Measurements from ENCODE around the gene PARK7.

Gene PARK7

GRCh38 chr1:8022395-8023286 is 61.1 kb downstream of the PARK7 start:
- DNase-seq = no peak

GRCh38 chr1:8023287-8023994 is 61.9 kb downstream of the PARK7 start:
- DNase-seq = no peak

GRCh38 chr1:8023995-8024313 is 62.4 kb downstream of the PARK7 start:
- DNase-seq = no peak

GRCh38 chr1:8024329-8024728 is 62.8 kb downstream of the PARK7 start:
- DNase-seq = no peak

- DNase-seq = peak in 2 of 56 donors; percentile 33 to 40
Observed at GRCh38 chr1:8025061-8025670, 63.7 kb downstream of the PARK7 start.

- peak in 5 of 56 donors; percentile 46 to 69 (median 49) for DNase-seq
Observed at GRCh38 chr1:8025671-8026144, 64.2 kb downstream of the PARK7 start.

- DNase-seq = peak; percentile 64 to 98 (median 90)
Observed at GRCh38 chr1:8026153-8026975, 64.9 kb downstream of the PARK7 start, which contains the start of gene ERRFI1. ERRFI1 (minus strand) TSS chr1:8026309; CDS start chr1:8015619, 10,690 bp downstream.

GRCh38 chr1:8026976-8027747 is 65.7 kb downstream of the PARK7 start:
- no peak for DNase-seq

GRCh38 chr1:8027748-8028570 is 66.4 kb downstream of the PARK7 start:
- DNase-seq = no peak

GRCh38 chr1:8028571-8028910 is 67.0 kb downstream of the PARK7 start:
- no peak for DNase-seq

GRCh38 chr1:8031176-8031785 is 69.8 kb downstream of the PARK7 start:
- no peak for DNase-seq

GRCh38 chr1:8032366-8032910 is 70.9 kb downstream of the PARK7 start:
- no peak for DNase-seq

GRCh38 chr1:8033322-8033721 is 71.8 kb downstream of the PARK7 start:
- no peak for DNase-seq
